Effector CD4-positive, alpha-beta T cell (primary cell): Measurements from ENCODE around the gene TRRAP.
A peak's percentile ranks its signal among the peaks of the same experiment; 100 is the strongest.
"Not testable (repeated sequence)": the region's sequence is repeated elsewhere in the genome, so short reads cannot be mapped to it uniquely, and the experiment has no call there.

Experiments
- DNase-seq: peaks from one replicate; pipeline ENCODE4 v3.0.0-alpha.2; 2020

TRRAP gene

GRCh38 chr7:99033765-99034164, 155.4 kb downstream of the TRRAP start:
- no peak for DNase-seq

- DNase-seq = no peak
Observed at GRCh38 chr7:99034932-99035722, 156.8 kb downstream of the TRRAP start.

DNA sequence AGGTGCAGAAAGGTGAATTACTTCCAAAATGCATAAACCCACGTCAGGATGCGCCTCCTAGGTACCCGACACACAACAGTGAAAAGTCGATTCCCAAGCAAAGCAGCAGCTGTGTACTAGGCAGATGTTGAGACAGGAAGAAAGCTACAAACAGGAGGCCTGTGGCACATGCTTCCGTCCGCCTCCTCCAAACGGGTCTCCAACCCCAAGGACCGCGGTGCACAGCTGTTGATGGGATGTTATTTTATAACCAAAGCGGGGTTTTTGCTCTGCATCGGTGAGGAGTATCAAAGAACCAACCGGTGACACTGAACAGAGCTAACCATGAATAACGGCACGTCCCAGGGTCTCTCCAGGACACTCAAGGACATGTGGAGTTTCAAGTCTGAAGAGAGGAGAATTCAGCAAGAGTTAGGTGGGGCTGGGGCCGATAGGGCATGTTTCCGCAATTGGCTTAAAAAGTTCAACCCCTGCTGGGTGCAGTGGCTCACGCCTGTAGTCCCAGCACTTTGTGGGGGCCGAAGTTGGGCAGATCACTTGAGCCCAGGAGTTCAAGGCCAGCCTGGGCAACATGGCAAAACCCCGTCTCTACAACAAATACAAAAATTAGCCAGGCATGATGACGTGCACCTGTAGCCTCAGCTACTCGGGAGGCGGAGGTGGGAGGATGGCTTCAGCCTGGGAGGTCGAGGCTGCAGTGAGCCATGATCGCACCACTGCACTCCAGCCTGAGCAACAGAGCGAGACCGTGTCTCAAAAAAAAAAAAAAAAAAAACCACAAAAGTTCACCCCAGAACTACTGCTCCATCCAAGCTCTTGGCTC, 157.6 kb downstream of the TRRAP start:
- DNase-seq = no peak

GRCh38 chr7:99036546-99037111, 158.3 kb downstream of the TRRAP start:
- no peak for DNase-seq

GRCh38 chr7:99037327-99037940, 159.1 kb downstream of the TRRAP start:
- DNase-seq = no peak

DNA sequence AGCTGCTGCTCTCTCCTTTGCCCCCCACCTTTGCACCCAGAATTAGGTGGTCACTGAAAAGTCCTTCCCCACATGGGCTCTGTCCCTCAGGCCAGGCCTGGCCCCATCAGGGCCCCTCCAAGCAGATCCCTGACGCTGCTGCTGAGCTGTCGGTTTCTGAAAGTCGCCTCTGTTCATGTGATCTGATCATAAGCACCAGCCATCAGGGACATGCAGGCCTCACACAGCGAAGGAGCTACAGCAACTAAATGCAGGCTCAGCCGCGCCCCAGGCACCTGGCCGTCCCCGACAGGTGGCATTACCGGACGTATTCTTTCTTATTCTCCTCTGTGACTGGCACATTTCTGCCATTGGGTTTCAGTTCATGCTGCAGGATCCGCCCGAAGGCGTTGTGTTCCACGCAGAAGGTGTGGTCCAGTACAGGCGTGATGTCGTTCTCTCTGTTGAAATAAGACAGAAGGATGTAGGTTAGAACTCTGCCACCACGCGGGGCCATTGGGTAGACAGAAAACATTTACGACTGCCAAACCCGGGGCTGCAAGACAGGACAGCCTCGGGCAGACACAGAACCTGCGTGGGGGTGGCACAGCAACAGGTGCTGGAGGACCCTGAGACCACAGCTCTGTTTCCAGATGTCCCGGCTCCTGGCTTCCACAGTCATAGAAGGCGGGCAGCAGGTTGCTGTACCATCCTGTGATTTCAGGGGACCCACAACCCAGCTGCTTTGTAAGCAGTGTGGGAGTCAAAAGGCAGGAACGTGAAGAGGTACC, 159.9 kb downstream of the TRRAP start:
- DNase-seq = no peak

DNA sequence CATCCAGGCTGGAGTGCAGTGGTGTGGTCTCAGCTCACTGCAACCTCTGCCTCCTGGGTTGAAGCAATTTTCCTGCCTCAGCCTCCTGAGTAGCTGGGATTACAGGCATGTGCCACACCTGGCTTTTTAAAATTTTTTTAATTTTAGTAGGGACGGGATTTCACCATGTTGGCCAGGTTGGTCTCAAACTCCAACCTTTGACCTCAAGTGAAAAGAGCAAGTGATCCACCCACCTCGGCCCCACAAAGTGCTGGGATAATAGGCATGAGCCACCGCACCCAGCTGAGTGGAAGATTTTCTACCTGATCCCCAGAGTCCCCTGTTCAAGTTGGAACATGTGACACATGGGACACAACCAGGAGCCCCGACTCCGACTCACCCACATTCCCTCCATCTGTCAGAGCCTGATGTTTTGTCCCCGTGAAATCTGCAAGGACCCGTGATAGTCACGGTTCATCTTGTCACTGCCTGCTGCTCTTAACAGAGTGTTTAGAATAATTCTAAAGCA, 161.1 kb downstream of the TRRAP start:
- no peak for DNase-seq

DNA sequence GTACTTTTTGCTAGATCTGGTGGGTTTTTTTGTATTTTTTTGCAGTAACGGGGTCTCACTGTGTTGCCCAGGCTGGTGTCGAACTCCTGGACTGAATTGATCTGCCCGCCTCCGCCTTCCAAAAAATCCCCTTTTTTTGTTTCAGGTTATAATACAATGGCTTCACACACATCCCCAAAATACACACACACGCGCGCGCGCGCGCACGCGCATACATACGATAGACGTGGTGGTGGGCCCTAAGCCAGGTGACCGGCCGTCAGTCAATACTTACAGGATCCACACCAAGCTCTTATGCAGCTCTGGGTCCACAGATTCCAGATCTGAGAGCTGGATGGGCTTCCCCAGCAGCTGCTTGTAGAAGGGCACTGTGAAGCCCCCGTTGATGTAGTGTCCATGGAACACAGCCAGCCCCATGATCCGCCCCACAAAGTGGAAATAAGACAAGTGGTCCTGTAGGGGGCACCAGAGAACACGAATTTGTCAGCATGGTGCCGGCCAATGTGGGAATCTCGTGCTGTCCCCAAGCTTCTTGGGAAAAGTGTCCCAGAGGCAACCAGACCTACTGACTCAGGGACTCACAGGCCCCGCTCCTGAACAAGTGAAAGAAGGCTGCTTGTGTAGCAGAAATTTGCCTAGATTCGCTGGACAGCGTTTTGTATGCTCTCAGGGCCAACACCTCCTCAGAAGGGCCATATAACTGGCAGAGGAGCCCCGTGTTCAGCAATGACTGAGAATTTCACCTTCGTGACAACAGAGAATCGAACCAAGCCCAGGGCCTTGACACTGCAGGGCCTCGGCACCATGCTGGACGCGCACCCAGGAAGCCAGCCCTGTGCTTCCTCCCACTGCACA, 162.0 kb downstream of the TRRAP start:
- DNase-seq = peak; percentile 53

GRCh38 chr7:99041526-99041925, 163.2 kb downstream of the TRRAP start:
- no peak for DNase-seq

DNA sequence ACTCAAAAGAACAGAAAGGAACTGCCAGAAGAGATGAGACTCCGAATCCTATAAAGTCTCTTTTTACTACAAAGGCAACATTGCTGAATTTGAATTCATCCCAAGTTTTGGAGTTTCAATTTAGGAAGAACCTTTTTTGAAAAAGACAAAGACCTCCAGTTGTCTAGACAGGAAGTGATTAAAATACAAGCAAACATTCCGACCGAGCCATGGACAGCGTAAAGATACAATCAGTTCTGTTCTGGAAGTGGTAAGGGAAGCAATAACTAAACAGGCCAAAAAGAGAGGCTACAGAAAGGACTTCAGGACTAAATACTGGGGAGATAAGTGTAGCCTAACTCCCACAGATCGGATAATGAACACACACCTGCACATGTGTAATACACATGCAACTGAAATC, 164.6 kb downstream of the TRRAP start:
- no peak for DNase-seq

GRCh38 chr7:99044858-99045257, 166.5 kb downstream of the TRRAP start:
- not testable (repeated sequence) for DNase-seq

DNA sequence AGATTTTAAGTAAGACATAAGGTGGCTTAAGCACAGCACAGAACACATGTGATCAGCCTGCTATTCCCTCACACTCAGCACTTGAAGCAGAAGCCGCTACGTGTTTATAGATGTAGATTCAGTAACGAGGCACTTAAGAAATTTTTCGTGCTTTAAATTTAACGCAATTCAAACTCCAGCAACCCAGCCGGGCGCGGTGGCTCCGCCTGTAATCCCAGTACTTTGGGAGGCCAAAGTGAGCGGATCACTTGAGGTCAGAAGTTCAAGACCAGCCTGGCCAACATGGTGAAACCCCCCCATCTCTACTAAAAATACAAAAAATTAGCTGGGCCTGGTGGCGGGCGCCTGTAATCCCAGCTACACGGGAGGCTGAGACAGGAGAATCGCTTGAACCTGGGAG, 167.9 kb downstream of the TRRAP start:
- not testable (repeated sequence) for DNase-seq

GRCh38 chr7:99046722-99047121, 168.4 kb downstream of the TRRAP start:
- no peak for DNase-seq

DNA sequence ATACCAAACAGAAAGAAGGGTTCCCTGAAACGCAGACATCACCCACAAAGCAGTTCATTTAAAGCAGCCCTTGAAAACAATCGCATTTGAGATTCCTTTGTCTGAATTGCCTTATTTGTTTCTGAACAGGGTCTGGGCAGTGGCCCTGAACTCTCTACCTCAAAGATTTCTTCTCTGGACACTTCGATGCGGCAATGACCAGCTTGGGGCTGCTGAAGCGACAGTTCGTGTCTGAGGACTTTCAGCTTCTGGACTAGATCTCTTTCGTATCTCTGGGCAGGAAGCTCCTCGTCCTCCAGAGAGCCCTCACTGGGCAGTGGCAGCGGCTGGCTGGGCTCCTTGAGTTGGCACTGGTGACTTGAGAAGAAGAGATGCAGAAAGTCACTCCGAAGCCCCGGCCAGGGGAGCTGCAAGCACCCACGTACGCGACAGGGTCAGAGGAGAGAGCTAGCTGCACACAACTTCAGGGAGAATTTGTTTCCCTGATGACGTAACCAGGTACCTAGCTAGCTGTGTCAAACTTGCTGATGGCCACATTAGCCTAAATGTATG, 169.3 kb downstream of the TRRAP start:
- no peak for DNase-seq

- no peak for DNase-seq
Observed at GRCh38 chr7:99050971-99051370, 172.6 kb downstream of the TRRAP start.

- DNase-seq = no peak
Observed at GRCh38 chr7:99054781-99055180, 176.4 kb downstream of the TRRAP start.

- DNase-seq = no peak
Observed at GRCh38 chr7:99061001-99061776, 182.9 kb downstream of the TRRAP start.
